Neural cell (in vitro differentiated cells): Measurements from ENCODE around the gene FGFBP2.

Source experiments
- EP300 ChIP-seq: fragments of 450-650 bp; conservative IDR thresholded peaks from 2 replicates; pipeline ENCODE4 v1.6.1; 2014; ENCODE audit warnings: antibody characterized with exemption, mild to moderate bottlenecking, moderate library complexity; ENCODE audit not compliant: poor library complexity, severe bottlenecking
- EZH2 ChIP-seq: fragments of 200-600, 300-800 bp; shearing (Covaris generic), sonication (generic); IDR thresholded peaks from 2 replicates; pipeline ENCODE4 v1.6.1; 2014; ENCODE audit warnings: antibody characterized with exemption, low read length, borderline replicate concordance, mild to moderate bottlenecking; ENCODE audit not compliant: insufficient read depth, poor library complexity, severe bottlenecking
- MXI1 ChIP-seq: fragments of 450-650 bp; conservative IDR thresholded peaks from 2 replicates; pipeline ENCODE4 v1.6.1; 2014; ENCODE audit warnings: antibody characterized with exemption, mild to moderate bottlenecking; ENCODE audit not compliant: poor library complexity, severe bottlenecking
- POLR2AphosphoS5 ChIP-seq: IDR thresholded peaks from 2 replicates; pipeline ENCODE4 v1.6.1; 2012
- RAD21 ChIP-seq: fragments of 450-650 bp; conservative IDR thresholded peaks from 2 replicates; pipeline ENCODE4 v1.6.1; 2014; ENCODE audit warnings: antibody characterized with exemption, mild to moderate bottlenecking, moderate library complexity
- REST ChIP-seq: IDR thresholded peaks from 2 replicates; pipeline ENCODE4 v1.6.1; 2012; ENCODE audit warnings: borderline replicate concordance
- SMC3 ChIP-seq: fragments of 450-650 bp; conservative IDR thresholded peaks from 2 replicates; pipeline ENCODE4 v1.6.1; 2014; ENCODE audit warnings: antibody characterized with exemption, mild to moderate bottlenecking, moderate library complexity; ENCODE audit not compliant: poor library complexity
- TAF1 ChIP-seq: IDR thresholded peaks from 2 replicates; pipeline ENCODE4 v1.6.1; 2012; ENCODE audit warnings: low read depth
- TF ChIP-seq, protein P1 (sequence below): fragments of 450-650 bp; IDR thresholded peaks from 2 replicates; pipeline ENCODE4 v1.5.1; 2014; ENCODE audit warnings: antibody characterized with exemption, mild to moderate bottlenecking, moderate library complexity; ENCODE audit not compliant: poor library complexity, severe bottlenecking

DNA sequence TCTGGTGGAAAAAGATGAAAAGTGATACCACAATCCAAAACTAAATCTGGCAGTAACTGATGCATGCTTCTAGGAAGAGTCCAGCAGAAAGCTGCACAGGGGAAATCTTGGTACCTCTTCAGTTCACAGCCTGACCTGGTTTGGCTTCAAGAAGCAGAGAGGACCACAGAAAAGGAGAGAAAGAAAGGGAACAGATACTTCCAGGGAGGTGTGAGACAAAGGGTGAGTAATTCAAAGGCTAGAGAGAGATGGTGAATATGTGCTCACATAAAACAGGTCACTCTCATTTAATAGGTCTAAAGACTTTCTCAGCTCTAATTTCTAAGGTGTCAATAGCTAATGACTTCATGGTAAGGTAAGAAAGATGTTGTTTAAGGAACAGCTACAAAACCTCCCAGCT, 11.2 kb downstream of the FGFBP2 start:
- TF ChIP-seq EP300 (no peak), RAD21 (no peak), POLR2AphosphoS5 (no peak), MXI1 (no peak), EZH2 (no peak), REST (no peak), TAF1 (no peak), SMC3 (no peak)
- TF ChIP-seq, protein P1, sequence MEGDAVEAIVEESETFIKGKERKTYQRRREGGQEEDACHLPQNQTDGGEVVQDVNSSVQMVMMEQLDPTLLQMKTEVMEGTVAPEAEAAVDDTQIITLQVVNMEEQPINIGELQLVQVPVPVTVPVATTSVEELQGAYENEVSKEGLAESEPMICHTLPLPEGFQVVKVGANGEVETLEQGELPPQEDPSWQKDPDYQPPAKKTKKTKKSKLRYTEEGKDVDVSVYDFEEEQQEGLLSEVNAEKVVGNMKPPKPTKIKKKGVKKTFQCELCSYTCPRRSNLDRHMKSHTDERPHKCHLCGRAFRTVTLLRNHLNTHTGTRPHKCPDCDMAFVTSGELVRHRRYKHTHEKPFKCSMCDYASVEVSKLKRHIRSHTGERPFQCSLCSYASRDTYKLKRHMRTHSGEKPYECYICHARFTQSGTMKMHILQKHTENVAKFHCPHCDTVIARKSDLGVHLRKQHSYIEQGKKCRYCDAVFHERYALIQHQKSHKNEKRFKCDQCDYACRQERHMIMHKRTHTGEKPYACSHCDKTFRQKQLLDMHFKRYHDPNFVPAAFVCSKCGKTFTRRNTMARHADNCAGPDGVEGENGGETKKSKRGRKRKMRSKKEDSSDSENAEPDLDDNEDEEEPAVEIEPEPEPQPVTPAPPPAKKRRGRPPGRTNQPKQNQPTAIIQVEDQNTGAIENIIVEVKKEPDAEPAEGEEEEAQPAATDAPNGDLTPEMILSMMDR = no peak
